ENCODE data around the gene RDH13.

The RDH13 gene

GRCh38 chr19:55068950-55069864 is 6.3 kb upstream of the RDH13 start (continued):
- no peak for TF ChIP-seq PRDM6 (tag by site-specific recombination; IDR thresholded peaks at IDR 0.05)
- TF ChIP-seq ZNF341 (tag by site-specific recombination; IDR thresholded peaks at IDR 0.05; ENCODE audit: low read depth) = peak; percentile 83
- TF ChIP-seq, protein P1, sequence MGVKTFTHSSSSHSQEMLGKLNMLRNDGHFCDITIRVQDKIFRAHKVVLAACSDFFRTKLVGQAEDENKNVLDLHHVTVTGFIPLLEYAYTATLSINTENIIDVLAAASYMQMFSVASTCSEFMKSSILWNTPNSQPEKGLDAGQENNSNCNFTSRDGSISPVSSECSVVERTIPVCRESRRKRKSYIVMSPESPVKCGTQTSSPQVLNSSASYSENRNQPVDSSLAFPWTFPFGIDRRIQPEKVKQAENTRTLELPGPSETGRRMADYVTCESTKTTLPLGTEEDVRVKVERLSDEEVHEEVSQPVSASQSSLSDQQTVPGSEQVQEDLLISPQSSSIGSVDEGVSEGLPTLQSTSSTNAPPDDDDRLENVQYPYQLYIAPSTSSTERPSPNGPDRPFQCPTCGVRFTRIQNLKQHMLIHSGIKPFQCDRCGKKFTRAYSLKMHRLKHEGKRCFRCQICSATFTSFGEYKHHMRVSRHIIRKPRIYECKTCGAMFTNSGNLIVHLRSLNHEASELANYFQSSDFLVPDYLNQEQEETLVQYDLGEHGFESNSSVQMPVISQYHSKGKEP (tag by site-specific recombination; IDR thresholded peaks at IDR 0.05) = no peak
- TF ChIP-seq ZNF18 (tag by site-specific recombination; IDR thresholded peaks at IDR 0.05) = no peak
- TF ChIP-seq SP2 (tag by site-specific recombination; IDR thresholded peaks at IDR 0.05) = peak; percentile 46
- TF ChIP-seq SP3 (tag by site-specific recombination; IDR thresholded peaks at IDR 0.05) = peak; percentile 26; the same call in 1 of the 2 replicates
- TF ChIP-seq YY2 (tag by site-specific recombination; IDR thresholded peaks at IDR 0.05) = no peak
- no peak for TF ChIP-seq ZNF239 (tag by site-specific recombination; IDR thresholded peaks at IDR 0.05)
- TF ChIP-seq KLF8 (tag by site-specific recombination; IDR thresholded peaks at IDR 0.05) = no peak
- TF ChIP-seq WT1 (tag by site-specific recombination; IDR thresholded peaks at IDR 0.05) = peak; percentile 22; the same call in 1 of the 2 replicates
- no peak for TF ChIP-seq MYNN (tag by site-specific recombination; IDR thresholded peaks at IDR 0.05; ENCODE audit: borderline replicate concordance)
- no peak for TF ChIP-seq KLF10 (tag by site-specific recombination; IDR thresholded peaks at IDR 0.05)
- peak; percentile 62 for TF ChIP-seq ZNF398 (tag by site-specific recombination; IDR thresholded peaks at IDR 0.05)
- no peak for TF ChIP-seq MEIS1 (CRISPR knock-in tag; IDR thresholded peaks at IDR 0.05; ENCODE audit: borderline replicate concordance)
- TF ChIP-seq ZNF169 (tag by site-specific recombination; IDR thresholded peaks at IDR 0.05) = no peak
- TF ChIP-seq ZSCAN23 (tag by site-specific recombination; IDR thresholded peaks at IDR 0.05) = no peak
- TF ChIP-seq ZIC2 (tag by site-specific recombination; IDR thresholded peaks at IDR 0.05) = 0 out of 2 replicates have a peak, but pooled peaks have one; percentile 17
- peak; percentile 24; the same call in 1 of the 2 replicates for TF ChIP-seq KLF9 (tag by site-specific recombination; IDR thresholded peaks at IDR 0.05; ENCODE audit: low read depth)
- no peak for TF ChIP-seq MZF1 (tag by site-specific recombination; IDR thresholded peaks at IDR 0.05; ENCODE audit: borderline replicate concordance)
- TF ChIP-seq ZNF843 (tag by site-specific recombination; IDR thresholded peaks at IDR 0.05) = no peak
